ENCODE data around the gene CASD1. TPM values are rescaled to one million over a fixed set of nuclear protein-coding genes. Genes with fewer than 3 reads are reported as not detected.

Gene CASD1
- total and polyA plus RNA-seq, 12 donors = 8.6 to 26.9 (median 19.9) TPM

- 76 to 78% methylated on average over 1 of the region's 1 CpG for WGBS, 2 donors
- DNase-seq (no peak), ATAC-seq (no peak)
- Histone ChIP-seq H3K27me3 (no peaks in the 10 kb centered on the region), H3K36me3 (peaks cover 0 to 38% (median 0%) of the 10 kb centered on the region in 9 donors), H3K9me3 (no peaks in the 10 kb centered on the region), H3K4me3 (no peak overlapping the region), H3K4me1 (no peaks in the 10 kb centered on the region), H3K27ac (no peak overlapping the region)
- no peak for TF ChIP-seq CTCF (IDR thresholded peaks at IDR 0.05)
- intact Hi-C loops (cut with DNase I) = no loop called here
Measured at GRCh38 chr7:94594882-94595281, 85.3 kb downstream of the CASD1 start.

GRCh38 chr7:94595717-94596116, 86.1 kb downstream of the CASD1 start:
- Histone ChIP-seq H3K36me3 (peaks cover 0 to 44% (median 0%) of the 10 kb centered on the region in 9 donors), H3K4me1 (no peaks in the 10 kb centered on the region), H3K27ac (no peak overlapping the region), H3K4me3 (no peak overlapping the region), H3K9me3 (no peaks in the 10 kb centered on the region), H3K27me3 (no peaks in the 10 kb centered on the region)
- intact Hi-C loops (cut with DNase I) = no loop called here
- no peak for TF ChIP-seq CTCF (IDR thresholded peaks at IDR 0.05)
- WGBS, 2 donors = 77 to 81% methylated on average over 4 of the region's 4 CpGs
- DNase-seq (no peak), ATAC-seq (no peak)

GRCh38 chr7:94600267-94600666, 90.7 kb downstream of the CASD1 start:
- DNase-seq = no peak
- H3K4me1 ChIP-seq = peaks cover 0 to 8% (median 0%) of the 10 kb centered on the region in 9 donors
- TF ChIP-seq CTCF (IDR thresholded peaks at IDR 0.05) = no peak
- H3K27me3 ChIP-seq = no peaks in the 10 kb centered on the region
- no peaks in the 10 kb centered on the region for H3K9me3 ChIP-seq
- peaks cover 0 to 48% (median 0%) of the 10 kb centered on the region in 9 donors for H3K36me3 ChIP-seq
- no peak for ATAC-seq
- intact Hi-C loops (cut with DNase I) = no loop called here
- 89 to 90% methylated on average over 3 of the region's 3 CpGs for WGBS, 2 donors
- H3K27ac ChIP-seq = no peak overlapping the region
- no peak overlapping the region for H3K4me3 ChIP-seq

GRCh38 chr7:94602181-94602580, 92.6 kb downstream of the CASD1 start:
- peaks cover 0 to 39% (median 0%) of the 10 kb centered on the region in 9 donors for H3K36me3 ChIP-seq
- no peak for ATAC-seq
- no peak overlapping the region for H3K27ac ChIP-seq
- peaks cover 0 to 8% (median 0%) of the 10 kb centered on the region in 9 donors for H3K4me1 ChIP-seq
- intact Hi-C loops (cut with DNase I) = no loop called here
- no peak for TF ChIP-seq CTCF (IDR thresholded peaks at IDR 0.05)
- H3K27me3 ChIP-seq = no peaks in the 10 kb centered on the region
- no peak overlapping the region for H3K4me3 ChIP-seq
- no peak for DNase-seq
- peaks cover 0 to 15% (median 0%) of the 10 kb centered on the region in 11 donors for H3K9me3 ChIP-seq
- WGBS, 2 donors = 89 to 97% methylated on average over 1 of the region's 1 CpG

Data from heart right ventricle (tissue), 16 donors.